NCI-H146 treated with DMSO at 0.1 percent for 48 hours (cell line): Measurements from ENCODE around the gene LTBP1.
A peak's percentile ranks its signal among the peaks of the same experiment; 100 is the strongest.
"Not testable (repeated sequence)": the region's sequence is repeated elsewhere in the genome, so short reads cannot be mapped to it uniquely, and the experiment has no call there.

Experiments
- DNase-seq: peaks from one replicate; lab custom pipeline; 2025; ENCODE audit not compliant: unreplicated experiment; lab: John Stamatoyannopoulos, UW

LTBP1 gene, protein sequence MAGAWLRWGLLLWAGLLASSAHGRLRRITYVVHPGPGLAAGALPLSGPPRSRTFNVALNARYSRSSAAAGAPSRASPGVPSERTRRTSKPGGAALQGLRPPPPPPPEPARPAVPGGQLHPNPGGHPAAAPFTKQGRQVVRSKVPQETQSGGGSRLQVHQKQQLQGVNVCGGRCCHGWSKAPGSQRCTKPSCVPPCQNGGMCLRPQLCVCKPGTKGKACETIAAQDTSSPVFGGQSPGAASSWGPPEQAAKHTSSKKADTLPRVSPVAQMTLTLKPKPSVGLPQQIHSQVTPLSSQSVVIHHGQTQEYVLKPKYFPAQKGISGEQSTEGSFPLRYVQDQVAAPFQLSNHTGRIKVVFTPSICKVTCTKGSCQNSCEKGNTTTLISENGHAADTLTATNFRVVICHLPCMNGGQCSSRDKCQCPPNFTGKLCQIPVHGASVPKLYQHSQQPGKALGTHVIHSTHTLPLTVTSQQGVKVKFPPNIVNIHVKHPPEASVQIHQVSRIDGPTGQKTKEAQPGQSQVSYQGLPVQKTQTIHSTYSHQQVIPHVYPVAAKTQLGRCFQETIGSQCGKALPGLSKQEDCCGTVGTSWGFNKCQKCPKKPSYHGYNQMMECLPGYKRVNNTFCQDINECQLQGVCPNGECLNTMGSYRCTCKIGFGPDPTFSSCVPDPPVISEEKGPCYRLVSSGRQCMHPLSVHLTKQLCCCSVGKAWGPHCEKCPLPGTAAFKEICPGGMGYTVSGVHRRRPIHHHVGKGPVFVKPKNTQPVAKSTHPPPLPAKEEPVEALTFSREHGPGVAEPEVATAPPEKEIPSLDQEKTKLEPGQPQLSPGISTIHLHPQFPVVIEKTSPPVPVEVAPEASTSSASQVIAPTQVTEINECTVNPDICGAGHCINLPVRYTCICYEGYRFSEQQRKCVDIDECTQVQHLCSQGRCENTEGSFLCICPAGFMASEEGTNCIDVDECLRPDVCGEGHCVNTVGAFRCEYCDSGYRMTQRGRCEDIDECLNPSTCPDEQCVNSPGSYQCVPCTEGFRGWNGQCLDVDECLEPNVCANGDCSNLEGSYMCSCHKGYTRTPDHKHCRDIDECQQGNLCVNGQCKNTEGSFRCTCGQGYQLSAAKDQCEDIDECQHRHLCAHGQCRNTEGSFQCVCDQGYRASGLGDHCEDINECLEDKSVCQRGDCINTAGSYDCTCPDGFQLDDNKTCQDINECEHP (N-terminal part only)

DNA sequence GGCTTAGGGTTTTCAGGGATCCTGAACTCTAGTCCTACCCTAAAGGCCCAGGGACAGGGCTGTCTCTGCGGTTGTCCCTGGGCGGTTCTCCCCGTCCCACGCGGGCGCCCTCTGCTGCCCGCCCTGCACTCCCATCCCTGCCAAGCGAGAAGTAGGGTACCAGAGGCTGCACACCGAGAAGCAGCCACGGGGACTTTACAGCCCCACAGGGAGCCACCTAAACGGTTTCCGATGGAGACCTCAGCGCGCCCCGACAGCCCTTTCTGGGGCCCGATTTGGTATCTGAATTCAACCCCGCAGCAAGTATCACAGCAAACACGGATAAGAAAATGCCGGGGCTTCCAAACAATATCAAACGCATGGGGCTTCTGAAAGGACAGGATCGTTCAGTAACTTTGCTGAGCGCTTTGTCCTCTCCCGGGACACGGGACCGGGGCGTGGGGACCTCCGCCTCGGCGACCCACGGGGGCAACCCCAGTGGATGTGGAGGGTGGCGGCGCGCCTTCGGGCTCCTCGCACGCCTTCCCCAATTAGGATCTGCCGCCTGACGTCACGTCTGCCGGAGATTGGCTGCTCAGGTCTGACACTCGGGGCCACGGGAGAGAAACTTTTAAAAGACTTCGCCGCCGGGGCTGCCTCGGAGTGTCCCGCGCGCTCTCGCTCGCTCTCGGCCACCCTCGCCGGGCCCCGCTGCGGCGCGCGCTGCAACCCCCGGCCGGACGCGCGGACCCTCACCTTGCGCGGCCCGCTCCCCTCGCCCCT lies at the start of gene LTBP1:
Gene LTBP1 (plus strand): TSS at position 640 of the 762 bp plus-strand sequence. CDS start 372 bp downstream, outside the sequence.
- peak; percentile 9 for DNase-seq

DNA sequence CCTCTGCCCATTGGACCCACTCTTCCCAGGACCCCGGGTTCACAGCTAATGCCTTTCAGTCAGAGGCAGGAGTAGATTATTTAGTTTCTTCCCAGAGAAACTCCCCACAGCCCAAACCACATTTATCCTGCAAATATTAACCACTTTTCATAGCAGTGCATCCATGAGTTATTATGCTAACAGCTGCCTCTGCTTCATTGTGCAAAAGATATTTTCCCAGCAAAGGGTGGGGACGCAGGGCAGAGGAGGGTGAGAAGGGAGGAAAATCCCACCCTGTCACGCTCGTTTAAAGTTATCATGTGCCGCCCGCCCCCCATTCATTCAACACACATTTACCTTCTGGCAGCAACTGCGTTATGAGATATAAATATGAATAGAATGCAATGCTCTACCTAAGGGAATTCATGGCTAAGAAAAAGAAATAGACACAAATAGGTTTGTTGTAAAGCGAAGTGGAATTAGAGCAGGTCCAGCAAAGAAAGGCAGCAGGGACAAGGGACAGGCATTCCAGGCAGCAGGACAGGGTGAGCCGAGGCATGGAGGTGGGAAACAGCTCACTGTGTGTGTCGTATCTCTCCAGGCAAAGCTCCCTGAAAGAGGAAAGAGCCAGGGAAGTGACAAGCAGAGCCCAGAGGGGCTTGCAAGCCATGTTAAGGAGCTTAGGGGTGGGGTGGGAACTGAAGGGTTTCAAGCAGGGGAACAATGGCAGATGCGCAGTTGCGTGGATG lies 46.3 kb upstream of the LTBP1 start:
- DNase-seq, result no peak

DNA sequence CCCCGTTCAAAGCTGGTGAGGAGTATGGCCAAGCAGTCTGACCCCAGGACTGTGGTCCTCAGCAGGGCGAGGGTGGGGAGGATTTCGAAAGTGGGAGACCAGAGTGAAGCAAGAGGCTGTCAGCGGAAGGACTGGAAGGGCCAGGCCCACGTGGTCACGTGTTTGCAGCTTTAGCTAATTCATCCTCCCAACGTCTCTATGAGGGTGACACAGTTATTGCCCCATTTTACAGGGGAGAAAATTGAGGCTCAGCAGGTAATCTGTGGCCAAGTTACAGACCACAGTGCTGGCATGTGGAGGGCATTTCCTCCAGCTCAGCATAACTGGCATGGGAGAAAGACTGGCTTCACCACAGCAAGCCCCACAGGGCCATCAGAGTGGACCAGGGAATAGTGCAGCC lies 45.4 kb upstream of the LTBP1 start:
- DNase-seq, result no peak

DNA sequence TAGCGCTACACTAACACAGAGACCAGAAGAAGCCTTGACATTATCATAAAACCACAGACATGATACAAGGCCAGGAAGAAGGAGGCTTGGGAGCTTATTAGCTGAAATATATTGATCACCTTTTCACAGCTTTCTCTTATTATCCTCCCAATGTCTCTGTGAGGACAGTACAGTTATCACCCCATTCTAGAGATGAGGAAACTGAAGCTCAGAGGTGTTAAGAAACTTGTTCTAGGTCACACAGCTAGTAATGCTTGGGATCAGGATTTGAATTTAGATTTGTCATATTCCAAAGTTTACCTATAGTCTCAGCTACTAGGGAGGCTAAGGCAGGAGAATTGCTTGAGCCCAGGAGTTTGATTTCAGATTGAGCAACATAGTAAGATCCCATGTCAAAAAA lies 44.6 kb upstream of the LTBP1 start:
- no peak for DNase-seq

DNA sequence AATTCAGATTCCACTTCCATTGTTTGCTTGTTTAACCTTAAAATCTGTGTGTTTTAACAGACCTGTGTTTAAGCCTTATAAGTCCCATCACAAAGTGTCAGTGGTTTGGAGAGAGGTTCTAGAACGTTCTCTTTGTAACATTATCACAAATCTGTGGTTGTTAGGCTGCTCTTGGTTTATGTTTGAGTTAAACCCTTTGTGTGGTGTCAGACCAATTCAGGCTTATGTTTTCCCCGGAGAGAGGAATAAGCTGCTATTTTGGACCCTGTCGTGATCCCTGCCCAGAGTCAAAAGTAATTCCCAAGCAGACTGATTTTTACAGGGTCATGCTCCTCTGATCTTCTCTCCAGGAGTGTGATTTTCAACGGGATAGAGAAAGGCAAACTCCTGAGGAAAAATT lies 43.8 kb upstream of the LTBP1 start:
- DNase-seq, result no peak

DNA sequence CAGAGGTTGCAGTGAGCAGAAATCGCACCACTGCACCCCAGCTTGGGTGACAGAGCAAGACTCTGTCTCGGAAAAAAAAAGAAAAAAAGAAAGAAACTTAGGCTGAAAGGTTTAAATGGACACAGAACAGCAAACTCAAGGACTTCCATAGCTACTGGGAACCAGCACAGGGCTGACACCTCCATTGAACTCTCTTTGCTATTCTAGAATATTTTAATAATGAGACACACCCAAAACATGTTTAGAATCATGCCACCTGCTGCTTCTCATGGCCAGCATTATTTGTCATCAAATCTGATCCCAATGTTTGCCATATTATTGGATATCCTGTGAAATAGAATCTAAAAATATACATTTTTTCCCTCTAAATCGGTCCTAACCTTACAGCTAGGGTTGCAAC lies 42.7 kb upstream of the LTBP1 start:
- DNase-seq, result no peak

DNA sequence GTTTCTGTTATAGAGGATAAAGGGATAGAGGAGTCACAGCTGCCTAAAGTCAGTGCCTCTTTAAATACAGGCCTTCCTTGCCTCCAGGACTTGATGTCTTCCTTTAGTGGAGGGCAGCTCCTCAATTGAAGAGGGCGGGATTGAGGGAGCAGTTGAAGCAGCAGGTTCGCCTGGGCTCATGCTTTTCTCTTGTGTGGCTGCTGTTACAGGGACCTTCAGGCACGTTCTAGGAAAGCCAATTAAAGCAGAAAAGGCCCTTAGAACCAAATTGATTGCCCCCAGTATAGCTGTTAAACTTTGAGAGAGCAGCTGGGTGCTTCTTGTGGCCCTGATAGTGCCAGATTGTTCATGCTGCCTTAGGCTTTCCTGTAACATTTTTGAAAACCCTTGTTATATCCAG lies 42.0 kb upstream of the LTBP1 start:
- no peak for DNase-seq

DNA sequence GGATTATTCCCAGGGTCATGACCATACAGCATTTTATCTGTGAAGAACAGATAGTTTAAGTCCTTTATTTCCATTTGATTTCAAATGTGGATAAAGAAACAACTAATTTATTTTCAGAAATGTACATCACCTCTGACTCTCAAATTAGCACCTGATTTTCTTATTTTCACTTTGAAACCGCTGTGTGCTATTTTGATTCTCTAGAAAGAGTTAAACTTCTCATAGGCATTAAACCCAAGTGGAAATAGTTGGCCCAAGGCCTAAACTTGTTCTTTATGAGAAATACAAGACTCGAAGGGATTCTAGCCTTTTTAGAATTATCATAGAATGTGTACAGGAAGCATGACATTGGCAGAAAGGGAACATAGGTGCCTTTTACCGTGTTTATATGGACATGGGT lies 41.5 kb upstream of the LTBP1 start:
- no peak for DNase-seq

DNA sequence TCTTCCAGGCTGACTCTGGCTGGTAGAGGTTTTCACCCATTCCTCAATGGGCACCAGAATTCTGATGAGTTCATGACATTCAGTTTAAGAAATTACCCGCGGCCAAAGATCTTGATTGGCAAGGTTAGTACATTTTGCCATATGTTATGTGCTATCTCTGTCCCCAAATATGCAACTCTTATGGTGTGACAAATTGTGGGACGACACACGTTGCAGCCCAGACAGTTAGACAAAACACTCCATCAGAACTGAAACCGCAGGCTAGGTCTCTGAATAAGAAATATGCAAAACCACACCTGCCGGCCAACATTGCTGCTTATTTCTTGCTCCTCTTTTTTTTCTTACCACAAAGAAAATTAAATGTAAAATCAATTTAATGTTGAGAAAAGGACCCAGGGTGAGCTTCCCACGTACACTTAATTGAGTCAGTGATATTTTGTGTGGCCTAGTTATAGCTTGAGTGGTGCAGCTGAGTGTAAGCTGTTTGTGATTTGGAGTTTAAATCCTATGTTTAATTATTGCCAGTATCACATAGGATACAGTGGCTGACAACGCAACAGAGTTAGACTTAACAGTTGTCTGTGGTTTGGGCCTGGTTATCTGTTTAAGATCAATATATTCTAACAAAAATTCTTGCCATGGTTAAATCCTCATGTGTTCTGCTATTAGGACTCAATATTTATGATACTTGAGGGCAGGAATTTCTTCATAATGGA lies 35.7 kb upstream of the LTBP1 start:
- DNase-seq, result no peak

DNA sequence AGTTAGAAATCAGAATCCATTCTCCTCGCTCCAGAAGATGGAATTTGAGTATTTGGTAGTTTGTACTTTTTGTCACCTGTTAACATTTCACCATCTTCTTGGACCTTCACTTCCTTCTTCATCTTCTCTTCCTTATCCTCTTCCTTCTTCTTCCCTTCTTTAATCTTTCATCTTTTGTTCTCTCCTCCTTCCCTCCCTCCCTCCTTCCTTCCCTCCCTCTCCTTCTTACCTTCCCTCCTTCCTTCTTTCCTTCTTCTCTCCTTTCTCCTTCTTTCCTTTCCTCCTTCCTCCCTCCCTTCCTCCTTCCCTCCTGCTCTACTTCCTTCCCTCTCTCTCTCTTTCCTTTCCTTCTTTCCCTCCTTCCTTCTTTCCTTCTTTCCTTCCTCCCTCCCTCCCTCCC lies 31.1 kb upstream of the LTBP1 start:
- no peak for DNase-seq

DNA sequence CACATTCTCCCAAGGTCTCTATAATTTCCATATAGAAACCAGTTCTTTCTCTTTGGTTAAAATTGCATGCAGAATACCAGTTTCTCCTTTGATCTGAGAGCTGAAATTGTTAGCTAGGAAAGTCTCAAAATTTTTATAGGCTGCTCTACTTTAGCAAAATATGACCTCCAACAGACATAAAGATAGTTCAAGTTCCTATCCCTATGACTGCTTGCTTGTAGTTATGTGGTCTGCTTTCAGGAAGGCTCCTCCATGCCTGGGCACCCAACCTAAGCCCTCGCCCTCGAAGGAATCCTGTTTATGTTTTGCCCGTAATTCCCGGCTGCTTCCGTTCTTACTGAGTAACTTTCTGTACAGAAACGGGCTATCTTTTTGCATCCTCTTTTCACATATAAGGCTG lies 28.0 kb upstream of the LTBP1 start:
- DNase-seq, result no peak

DNA sequence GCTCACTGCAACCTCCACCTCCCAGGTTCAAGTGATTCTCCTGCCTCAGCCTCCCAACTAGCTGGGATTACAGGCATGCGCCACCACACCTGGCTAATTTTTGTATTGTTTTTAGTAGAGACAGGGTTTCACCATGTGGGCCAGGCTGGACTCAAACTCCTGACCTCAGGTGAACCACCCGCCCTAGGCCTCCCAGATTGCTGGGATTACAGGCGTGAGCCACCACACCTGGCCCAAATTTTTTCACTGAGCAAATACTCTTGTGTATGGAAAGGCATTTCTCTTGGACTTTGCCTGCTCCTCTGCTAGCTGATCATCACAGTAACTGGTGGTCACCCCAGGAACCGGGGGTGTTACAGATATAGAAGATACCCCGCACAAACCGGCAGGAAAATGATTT lies 26.9 kb upstream of the LTBP1 start:
- DNase-seq, result not testable (repeated sequence)

DNA sequence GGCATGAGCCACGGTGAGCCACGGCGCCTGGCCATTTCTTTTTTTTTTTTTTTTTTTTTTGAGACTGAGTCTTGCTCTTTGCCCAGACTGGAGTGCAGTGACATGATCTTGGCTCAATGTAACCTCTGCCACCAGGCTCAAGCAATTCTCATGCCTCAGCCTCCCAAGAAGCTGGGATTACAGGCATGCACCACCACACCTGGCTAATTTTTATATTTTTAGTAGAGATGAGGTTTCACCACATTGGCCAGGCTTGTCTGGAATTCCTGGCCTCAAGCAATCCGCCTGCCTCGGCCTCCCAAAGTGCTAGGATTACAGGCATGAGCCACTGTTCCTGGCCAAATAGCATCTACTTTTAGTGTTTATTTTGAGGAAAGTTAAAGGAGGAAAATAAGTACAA lies 25.3 kb upstream of the LTBP1 start:
- not testable (repeated sequence) for DNase-seq

DNA sequence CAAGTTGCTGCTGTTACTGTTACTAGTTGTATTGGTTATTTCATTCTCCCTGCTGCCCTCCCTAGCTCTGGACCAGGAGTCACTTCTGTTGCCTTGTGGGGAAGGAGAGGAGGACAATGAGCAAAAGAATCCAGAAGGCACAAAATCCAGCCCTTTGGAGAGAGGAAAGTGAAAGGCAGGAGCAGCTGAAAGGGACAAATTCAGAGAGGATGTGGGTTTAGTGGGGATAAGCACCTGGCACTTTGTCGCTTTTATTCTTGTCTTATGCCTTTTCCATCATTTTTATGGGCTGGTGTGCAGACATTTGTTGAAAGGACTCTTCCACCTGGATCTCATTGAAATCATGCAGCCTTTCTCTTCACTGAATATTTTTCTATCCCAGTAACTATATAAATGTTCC lies 24.3 kb upstream of the LTBP1 start:
- no peak for DNase-seq

DNA sequence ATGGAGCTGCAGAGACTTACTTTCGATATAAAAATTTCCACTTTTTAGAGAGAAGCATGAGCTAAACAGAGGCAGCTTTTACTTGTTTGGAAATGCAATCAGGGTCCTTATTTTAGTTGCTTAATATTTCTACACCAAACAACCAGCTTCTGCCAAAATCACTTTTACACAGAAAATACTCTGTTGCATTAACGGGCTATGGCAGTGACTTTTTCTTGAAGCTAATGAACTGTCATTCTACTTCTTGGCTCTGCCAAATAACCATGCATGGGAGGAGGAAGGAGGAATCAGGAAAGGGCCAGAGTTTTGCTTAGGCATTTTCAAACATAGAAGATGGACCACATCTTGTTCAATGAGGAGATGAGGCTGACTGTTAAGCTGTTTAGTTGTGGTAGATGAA lies 23.6 kb upstream of the LTBP1 start:
- DNase-seq, result no peak

DNA sequence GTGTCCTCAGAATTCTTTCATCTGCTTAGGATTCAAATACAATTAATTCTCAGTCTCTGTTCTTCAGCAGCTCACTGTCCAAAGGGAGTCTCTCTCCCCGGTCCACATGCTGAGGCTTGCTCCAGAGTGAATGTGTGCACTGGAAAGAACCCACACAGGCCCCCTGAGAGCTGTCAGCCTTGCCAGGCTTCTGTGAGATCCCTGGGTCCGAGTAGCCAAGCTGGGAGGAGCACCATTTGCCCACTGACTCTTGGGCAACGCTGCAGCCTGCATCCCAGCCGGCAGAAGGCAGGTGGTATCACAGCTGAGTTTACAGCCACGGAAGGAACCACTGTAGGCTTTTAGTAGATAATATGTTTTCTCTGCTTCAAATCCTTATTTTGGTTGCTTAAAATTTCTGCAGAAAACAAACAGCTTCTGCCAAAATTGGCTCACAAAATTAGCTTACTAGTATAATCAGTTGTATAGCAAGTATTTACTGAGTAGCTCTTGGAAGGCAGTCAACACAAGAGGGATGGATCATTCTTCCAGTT lies 21.4 kb upstream of the LTBP1 start:
- DNase-seq, result no peak

DNA sequence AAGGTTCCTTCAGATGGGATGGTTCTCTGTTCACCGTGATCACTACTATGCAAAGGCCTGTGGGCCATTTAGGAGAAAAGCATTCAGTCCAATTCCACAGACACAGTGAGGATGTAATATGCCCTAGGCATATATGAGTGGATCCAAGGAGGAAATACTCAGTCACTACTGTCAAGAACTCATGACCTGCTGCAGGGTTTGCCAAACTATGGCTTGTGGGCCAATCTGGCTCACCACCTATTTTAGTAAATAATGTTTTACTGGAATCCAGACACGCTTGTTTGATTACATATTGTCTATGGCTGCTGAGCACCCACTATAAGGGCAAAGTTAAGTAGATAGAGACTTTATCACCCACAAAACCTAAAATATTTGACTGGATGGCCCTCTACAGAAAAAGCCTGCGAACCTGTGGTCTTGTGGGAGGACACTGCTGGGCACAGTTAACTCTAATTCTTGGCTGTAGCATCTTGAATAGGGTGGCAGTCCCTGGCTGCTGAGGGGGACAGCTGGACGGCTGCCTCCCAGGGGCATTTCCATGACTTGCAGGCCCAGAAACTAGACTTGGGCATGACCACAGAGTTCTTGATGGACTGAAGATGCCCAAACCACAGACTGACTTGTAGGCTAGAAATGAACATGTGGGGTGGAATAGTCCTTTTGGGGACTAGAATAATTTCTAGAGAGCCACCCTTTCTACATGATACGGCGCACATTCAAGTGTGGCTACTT lies 20.6 kb upstream of the LTBP1 start:
- no peak for DNase-seq

DNA sequence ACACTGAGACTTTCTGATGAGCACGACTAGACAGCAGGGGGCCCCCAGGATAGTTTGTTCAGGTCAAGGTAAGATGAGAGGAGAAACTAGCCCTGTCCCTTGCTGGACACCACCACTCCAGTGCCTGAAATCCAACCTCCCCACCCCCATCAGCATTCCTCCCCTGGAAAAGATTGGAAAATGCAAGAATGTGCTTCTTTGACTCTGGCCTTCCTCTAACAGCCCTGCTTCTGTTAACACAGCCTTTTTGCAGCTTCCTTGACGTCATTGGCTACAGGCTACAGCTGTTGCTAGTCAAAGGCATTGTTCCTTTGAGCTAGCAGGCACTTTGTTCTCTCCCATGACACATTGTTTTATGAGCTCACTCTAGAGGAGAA lies 20.1 kb upstream of the LTBP1 start:
- DNase-seq, result no peak

DNA sequence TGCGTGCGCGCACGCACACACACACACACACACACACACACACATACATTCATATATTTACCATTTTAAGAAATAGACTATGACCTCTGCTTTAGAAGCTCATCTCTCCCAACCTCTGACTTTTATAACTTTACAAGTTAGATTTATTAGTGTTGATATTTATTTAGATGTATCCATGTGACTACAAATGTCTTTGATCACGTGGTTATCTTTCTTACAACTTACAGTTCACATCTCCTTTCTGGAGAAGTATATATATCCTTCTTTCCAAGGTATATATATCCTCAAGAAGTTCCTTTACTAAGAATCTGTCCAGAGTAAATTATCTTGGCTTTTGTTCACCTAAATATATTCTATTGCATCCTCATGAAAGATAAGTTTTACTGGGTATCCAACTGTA lies 16.3 kb upstream of the LTBP1 start:
- no peak for DNase-seq
